Stomach (tissue), 4 donors: ENCODE data around the gene IL24.

Experiments
- POLR2A ChIP-seq, 4 donors: fragments of 450-650 bp; IDR thresholded peaks; one replicate each; pipeline ENCODE4 v1.6.1; 2016; ENCODE audit warnings: antibody characterized with exemption in 4 of 4, control low read depth in 2 of 4, mild to moderate bottlenecking in 1 of 4, moderate library complexity in 1 of 4
- POLR2AphosphoS5 ChIP-seq, 3 donors: sonication (generic); formaldehyde crosslinking; IDR thresholded peaks; one replicate each; pipeline ENCODE4 v1.6.1; 2016; ENCODE audit warnings: antibody characterized with exemption in 3 of 3
- TF ChIP-seq, protein P1 (sequence below), 7 experiments: fragments of 450-650 bp in 4 of 7; fragments of 200-600 bp in 3 of 7; sonication (generic) in 3 of 7; IDR thresholded peaks; one replicate each; pipeline ENCODE4 v1.5.1; 2016 to 2019; ENCODE audit warnings: antibody characterized with exemption in 7 of 7, control low read depth in 2 of 7, mild to moderate bottlenecking in 1 of 7

- TF ChIP-seq POLR2AphosphoS5 (IDR thresholded peaks at IDR 0.05) (no peak), POLR2A (IDR thresholded peaks at IDR 0.05) (no peak)
- TF ChIP-seq, protein P1, sequence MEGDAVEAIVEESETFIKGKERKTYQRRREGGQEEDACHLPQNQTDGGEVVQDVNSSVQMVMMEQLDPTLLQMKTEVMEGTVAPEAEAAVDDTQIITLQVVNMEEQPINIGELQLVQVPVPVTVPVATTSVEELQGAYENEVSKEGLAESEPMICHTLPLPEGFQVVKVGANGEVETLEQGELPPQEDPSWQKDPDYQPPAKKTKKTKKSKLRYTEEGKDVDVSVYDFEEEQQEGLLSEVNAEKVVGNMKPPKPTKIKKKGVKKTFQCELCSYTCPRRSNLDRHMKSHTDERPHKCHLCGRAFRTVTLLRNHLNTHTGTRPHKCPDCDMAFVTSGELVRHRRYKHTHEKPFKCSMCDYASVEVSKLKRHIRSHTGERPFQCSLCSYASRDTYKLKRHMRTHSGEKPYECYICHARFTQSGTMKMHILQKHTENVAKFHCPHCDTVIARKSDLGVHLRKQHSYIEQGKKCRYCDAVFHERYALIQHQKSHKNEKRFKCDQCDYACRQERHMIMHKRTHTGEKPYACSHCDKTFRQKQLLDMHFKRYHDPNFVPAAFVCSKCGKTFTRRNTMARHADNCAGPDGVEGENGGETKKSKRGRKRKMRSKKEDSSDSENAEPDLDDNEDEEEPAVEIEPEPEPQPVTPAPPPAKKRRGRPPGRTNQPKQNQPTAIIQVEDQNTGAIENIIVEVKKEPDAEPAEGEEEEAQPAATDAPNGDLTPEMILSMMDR (IDR thresholded peaks at IDR 0.05) = no peak
These were observed 52.0 kb downstream of the IL24 start for GRCh38 chr1:206949208-206949607.
